Amniotic epithelial cell (primary cell): ENCODE data around the gene UBE2J2.

ENCODE experiments used
- DNase-seq: peaks from one replicate; pipeline ENCODE4 v3.0.0-alpha.2; 2010; ENCODE audit warnings: low read depth

Gene UBE2J2

DNA sequence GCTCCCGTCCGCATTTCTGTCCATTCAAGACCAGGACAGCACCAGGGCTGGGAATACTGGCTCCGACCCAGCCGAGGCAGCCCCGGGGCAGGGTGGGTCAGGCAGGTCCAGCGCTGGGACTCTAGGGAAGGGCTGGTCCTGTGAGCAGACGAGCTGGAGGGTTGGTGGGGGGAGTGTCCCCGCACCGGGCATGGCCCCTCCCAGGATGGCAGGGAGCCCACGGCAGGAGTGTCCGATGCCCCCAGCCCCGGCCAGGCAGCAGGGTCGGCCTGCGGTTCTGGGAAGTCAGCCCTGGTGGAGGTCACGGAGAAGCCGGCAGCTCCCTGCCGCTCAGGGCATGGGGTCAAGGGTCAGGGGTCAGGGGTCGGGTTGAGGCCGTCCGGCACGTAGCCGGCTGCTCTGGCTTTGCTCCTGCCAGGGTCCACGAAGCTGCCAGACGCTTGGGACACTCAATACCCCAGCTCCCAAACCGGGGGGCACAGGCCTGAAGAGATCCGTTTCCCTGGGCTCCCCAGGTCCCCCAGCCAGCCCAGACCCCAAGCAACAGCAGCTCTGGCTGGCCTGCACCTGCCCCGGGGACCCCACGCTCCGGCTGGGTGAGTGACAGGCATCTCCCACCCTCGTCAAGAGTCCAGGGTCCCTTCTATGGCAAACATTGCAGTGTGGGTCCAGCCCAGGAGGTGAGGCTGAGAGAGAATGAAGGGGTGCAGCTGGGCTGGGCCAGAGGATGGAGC lies 33.9 kb downstream of the UBE2J2 start:
- no peak for DNase-seq

DNA sequence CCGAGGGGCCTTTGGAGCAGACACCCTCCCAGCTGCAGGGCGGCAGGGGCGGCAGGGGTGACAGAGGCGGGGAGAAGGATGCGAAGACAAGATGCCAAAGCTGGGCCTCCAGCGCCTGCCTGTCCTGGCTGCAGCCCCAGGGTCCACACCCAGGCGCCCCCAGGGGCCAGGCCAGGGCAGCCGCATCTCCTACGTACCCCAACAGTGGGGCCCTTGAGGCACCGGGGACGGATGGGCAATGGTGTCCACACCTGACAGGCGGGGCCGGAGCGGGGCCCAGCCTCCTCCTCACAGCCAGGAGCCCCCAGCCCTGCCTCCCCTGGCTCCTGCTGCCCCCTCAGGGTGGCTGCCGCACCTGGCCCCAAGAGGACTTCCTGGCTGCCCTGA lies 34.4 kb downstream of the UBE2J2 start:
- no peak for DNase-seq

DNA sequence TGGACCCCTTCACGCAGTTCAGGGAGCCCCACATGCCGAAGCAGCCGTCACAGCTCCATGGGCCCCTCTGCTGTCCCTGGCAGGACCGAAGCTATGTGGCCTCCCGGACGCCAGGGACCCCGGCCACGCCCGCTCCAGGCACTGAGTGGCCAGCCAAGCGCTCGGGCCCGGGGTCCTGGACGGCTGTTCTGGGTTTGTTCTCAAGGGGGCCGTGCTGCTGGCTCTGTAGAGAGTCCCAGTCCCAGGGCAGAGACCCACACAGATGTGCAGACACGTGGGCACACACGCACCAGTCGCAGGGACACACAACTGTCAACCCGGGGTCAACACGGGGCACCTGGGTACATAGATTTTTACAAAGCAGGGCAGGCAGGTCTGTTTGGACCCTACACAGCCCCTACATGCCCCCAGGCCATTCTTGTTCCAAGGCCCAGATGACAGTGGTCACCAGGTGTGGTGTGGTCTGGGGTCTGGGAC lies 34.9 kb downstream of the UBE2J2 start:
- no peak for DNase-seq

DNA sequence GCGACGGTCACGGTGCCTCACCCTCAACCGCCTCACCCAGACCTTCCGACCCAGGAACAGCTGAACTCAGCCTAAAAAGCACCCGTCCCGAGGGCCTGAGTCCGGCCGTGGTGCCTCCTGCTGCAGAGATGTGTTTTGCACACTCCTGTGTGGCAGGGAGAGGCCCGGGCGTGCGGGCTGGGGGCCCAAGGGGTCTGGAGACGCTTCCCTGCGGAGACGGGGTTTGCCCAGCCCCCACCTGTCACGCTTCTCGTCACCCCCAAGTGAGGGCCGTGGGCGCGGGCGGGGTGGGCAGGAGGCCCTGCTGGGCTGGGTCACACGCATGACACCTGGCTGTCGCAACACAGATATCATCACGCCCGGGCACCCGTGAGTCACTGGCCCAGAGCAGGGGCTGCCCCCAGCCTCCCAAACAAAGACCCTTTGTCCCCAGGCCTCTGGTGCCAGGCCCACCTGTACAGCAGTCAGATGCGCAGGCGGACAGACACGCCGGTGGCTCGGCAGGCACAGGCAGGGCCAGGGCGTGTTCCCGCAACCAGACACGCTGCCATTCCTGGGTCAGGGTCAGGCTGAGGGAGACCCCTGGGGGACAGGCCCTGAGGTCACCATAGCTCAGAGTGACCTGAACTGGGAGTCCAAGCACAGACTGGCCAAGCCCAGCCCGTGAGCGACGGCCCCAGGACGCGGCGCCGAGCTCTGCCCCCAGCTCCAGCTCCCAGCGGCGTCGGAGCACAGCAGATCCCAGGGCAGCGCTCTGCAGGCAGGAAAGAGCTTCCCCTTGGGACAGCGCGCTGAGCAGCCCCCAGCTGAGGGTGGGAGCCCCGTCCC lies 35.6 kb downstream of the UBE2J2 start:
- DNase-seq: no peak

DNA sequence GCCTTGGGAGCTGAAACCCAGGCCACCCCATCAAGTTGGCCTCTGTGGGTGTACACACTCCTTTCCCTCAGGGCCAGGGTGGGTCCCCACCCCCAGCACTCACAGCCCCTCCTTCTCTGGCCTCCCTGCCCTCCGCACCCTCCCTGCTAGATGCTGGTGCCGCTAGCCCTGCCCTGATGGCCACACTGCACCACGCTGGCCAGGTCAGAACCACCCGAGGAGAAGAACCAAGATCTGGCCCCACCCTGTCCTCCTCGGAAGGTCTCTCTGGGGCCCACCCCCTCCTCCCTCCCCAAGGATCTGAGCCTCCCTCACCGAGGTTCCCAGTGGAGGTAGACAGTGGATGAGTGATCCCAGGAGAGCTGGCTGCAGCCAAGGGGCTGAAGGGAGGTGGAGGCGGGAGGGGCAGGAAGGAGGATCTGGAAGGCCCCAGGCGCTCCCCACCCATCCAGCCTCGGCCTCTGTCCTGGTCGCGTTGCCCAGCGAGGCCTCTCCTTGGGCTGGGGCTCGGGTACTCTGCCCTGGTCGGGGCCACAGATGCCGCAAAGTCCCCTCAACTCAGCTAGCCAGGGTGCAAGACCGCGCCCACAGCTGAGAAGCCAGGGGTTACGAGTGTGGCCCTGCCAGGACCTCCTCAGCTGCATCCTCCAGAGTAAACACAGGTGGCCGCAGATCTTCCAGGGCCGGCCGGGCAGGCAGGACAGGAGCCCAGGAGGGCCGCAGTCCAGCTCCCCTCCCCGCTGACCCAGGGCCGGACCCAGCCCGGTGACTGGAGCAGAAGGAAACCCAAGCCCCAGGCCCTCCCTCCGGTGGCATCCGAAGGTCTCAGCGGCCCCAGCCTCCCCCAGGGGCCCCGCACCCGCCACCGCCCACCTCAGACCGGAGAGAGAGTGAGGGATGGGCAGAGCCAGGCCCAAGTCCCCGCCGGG lies 36.4 kb downstream of the UBE2J2 start:
- no peak for DNase-seq

DNA sequence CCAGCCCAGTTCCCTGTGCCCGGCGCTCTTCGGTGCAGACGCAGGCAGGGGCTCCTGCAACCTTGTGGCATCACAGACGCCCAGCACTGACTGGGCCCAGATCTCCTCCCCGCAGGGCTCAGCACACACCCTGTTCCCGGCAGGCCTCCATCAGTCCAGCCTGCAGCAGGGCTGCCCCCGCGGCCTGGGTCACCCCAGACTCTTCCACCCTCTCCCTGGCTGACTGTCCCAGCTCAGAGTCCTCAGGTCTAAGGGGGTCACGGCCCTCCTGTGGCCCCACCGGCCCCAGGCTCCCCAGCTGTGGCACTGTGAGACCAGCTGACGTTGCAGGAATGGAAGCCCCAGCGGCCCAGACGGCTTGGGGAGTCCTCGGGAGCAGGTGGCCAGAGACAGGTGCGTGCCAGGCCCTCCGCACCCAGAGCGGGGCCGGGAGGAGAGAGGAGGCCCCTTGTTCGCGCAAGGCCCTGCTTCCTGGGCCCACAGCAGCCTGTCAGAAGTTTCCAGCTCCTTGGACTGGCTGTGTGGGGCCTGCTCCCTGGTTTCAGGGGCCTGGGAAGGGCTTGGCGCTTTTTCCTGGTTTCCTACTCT lies 37.4 kb downstream of the UBE2J2 start:
- no peak for DNase-seq

DNA sequence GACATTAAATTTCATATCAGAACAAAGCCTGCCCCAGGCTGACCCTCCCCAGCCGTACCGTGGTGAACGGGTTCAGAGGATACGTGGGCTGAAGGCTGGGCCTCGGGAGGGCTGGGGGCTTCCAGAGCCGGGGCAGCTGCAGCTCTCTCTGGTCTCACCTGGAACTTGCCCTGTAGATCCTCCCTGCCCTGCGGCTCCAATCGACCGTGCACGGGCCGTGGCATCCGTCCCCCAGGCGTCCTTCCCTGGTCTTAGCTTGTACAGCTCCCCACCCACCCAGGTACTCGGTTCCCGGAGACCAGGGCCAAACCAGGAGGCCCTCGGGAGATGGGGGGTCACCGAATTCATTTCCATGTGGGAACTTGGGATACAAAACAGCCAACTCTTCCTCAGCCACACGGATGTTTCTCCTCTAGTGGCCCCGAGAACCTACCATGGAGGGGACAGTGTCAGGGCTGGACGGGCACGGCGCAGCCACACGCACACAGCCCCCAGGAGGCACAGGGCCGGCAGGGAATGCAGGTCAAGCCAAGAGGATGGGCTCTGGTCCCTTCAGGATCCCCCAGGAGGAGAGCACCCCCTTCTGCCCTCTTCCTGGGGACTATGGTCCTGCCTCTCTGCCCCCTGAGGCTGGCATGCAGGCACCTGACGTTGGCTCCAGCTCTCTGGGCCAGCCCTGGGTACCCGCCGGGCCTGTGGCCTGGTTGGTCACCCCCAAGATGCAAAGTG lies 38.5 kb downstream of the UBE2J2 start:
- DNase-seq: no peak

DNA sequence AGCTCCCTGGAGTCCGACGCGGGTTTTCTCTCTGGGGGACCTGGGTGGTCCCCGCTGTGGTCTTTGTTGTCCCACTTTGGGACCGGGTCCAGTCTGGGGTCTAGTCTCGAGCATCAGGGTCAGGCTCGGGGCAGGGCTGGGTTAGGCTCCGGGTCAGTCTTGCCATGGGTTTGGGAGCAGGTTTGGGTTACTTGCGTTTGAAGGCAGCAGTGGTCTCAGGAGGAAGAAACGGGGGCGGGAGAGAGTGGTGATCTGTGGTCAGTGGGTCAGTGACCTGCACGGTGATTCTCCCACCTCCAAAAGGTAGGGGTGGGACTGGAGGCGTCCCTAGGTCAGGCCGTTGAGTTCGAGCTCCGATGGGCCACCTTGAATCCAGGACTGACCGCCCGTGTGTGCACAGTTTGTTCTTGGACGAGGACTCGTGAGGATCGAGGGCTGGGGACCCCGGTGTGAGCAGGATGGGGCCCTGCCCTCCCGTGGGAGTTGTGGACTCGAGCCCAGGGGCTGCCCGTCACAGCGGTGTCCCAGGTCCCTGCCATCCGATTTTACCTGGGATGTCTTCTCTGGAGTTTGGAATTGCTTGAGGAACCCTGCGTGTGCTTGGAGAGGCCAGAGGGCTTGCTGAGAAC lies 39.4 kb downstream of the UBE2J2 start:
- no peak for DNase-seq

DNA sequence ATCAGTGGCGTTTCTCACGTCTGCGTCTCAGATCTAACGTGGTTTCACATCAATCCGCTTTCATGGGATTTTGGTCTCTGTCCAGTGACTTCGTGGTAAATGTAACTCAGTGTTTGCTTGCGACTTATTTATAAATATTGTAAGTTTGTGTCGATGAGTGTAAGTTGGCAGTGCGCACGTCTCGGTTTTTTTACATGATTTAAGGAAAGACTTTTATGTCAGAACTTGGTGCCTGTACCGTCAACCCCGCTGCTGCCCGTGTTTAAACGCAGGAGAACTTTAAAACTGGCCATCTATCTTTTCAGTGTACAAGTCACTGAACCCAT lies 40.1 kb downstream of the UBE2J2 start:
- no peak for DNase-seq

DNA sequence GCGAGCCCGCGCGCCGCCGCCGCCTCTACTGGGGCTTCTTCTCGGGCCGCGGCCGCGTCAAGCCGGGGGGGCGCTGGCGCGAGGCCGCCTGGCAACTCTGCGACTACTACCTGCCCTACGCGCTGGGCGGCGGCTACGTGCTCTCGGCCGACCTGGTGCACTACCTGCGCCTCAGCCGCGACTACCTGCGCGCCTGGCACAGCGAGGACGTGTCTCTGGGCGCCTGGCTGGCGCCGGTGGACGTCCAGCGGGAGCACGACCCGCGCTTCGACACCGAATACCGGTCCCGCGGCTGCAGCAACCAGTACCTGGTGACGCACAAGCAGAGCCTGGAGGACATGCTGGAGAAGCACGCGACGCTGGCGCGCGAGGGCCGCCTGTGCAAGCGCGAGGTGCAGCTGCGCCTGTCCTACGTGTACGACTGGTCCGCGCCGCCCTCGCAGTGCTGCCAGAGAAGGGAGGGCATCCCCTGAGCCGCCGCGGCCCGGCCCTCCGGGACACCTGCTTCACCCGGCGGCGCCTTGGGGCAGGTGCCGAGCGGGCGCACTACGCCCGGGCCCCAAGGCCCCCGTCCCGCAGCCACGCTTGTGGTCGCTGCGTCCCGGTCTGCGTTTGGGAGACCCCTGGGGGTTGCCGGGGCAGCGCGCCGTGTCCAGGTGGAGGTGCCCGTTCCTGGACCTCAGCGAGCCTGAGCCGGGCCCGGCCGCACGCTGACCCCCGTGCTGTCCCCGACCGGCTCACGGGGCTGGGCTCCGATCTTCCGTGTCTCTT lies 40.7 kb downstream of the UBE2J2 start:
- DNase-seq: no peak

DNA sequence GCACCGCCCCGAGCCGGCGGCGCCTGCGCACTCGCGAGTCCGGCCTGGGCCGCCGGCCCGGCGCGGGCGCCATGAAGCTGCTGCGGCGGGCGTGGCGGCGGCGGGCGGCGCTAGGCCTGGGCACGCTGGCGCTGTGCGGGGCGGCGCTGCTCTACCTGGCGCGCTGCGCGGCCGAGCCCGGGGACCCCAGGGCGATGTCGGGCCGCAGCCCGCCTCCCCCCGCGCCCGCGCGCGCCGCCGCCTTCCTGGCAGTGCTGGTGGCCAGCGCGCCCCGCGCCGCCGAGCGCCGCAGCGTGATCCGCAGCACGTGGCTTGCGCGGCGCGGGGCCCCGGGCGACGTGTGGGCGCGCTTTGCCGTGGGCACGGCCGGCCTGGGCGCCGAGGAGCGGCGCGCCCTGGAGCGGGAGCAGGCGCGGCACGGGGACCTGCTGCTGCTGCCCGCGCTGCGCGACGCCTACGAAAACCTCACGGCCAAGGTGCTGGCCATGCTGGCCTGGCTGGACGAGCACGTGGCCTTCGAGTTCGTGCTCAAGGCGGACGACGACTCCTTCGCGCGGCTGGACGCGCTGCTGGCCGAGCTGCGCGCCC lies 41.4 kb downstream of the UBE2J2 start, which contains the start of gene B3GALT6:
Gene B3GALT6 (plus strand): TSS at position 30 of the 588 bp plus-strand sequence. CDS start 42 bp downstream, at position 72.
- no peak for DNase-seq

DNA sequence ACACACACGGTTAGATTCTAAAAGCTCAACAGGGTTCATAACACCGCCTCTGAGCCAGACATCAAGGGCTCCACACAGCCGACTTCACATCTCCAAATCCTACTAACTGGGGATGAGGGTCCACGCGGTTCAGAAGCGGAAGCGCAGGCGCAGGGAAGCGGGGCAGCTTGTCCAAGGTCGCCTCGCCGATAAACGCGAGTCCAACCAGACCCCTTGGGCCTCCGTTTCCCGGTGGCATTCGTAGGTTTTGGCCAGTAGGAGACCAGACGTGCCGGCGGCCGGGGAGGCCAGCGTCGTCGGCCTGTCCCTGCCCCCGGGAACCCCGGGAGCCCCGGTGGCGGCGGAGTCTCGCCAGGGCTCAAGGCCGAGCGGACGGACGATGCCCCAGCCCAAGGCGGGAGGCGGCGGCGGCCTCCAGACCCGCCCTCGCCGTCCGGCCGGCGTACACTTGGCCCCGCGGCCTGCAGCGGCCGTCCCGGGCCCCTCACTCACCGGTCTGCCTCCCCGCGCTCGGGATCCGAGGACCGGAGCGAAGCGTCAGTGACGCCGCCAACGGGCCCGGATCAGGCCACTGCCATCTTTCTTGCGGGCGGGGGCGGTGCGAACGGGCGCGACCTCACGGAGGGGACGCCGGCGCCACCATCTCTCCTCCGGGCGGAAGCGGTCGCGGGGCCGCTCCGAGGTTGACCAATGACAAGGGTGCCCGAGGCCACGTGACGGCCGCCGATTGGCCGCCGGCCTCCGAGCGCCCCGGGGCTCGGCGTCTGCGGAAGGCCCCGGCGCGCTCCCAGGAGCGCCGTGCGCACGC lies 42.0 kb downstream of the UBE2J2 start, which contains the start of gene SDF4:
Gene SDF4 (minus strand): TSS at position 602 of the 808 bp plus-strand sequence. CDS start 3,229 bp downstream, outside the sequence.
- DNase-seq: peak; percentile 94

DNA sequence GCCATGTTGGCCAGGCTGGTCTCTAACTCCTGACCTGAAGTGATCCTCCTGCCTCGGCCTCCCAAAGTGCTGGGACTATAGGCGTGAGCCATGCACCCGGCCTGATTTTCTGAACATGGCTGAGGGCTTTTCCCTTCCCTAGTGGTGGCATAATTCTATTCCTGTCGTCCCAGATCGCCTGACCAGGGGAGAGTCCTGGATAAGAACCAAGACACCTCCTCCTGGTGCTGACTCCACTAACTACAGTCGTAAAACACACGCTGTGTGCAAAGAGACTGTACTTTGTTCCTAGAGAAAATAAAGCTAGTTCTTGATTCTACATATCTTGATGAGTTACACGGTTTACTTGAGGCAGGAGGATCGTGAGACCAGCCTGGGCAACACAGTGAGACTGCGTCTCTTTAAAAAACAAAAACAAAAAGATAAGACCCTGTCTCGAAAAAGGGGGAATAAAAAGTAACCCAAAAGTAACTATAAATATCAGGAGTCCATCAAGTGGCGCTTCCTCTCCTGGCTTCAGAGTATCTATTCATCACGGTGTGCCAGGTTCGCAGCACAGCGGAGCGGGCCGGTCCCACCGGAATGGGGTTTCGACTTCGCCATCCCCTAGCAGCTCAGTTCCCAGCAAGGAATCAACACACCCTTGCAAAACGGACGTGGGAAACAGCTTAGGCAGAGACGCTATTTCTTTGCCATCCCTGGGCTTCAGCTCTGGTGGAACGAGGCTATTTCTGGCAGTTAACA lies 42.8 kb downstream of the UBE2J2 start:
- DNase-seq: peak; percentile 66

DNA sequence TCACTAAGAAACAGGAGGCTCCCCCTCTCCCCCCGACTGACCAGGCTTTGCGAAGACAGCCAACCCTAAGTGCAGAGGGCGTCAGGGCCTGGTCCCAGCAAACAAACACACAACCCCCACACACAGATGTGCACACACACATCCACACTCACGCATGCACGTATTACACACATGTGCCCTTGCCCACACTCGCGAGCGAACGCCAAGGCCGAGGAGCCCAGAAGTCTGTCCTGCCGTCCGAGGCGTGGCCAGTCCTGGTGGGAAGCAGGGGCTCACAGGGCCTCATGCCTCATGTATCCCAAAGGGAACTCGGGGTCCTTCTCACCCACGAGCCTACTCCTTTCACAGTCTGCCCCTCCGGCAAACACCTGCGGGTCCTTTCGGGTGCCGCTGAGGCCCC lies 43.9 kb downstream of the UBE2J2 start:
- no peak for DNase-seq

DNA sequence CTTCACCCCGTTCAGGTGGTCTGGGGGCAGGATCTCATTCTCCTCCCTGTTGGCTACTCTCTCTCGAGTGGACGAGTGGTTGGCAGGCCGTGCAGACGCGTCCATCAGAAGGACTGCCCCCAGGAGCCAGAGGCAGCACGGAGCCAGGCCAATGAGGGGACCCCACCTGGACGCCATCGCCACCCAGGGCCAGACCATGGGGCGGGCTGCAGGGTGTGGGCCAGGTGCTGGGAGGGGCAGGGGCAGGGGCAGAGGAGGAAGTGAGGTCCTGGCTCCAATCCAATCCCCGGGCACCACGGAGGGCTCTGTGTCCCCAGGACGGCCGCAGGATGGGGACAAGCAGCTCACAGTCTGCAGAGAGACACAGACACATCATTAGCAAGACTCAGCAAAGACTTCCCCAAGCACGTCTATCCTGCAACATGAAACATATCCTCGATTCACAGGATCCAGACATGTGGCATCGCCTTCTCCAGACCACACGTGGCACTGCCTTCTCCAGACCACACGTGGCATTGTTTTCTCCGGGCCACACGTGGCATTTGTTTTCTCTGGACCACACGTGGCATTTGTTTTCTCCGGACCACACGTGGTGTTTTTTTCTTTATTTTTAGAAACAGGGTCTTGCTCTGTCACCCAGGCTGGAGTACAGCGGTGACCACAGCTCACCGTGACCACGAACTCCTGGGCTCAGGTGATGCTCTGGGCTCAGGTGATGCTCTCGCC lies 44.9 kb downstream of the UBE2J2 start:
- no peak for DNase-seq

DNA sequence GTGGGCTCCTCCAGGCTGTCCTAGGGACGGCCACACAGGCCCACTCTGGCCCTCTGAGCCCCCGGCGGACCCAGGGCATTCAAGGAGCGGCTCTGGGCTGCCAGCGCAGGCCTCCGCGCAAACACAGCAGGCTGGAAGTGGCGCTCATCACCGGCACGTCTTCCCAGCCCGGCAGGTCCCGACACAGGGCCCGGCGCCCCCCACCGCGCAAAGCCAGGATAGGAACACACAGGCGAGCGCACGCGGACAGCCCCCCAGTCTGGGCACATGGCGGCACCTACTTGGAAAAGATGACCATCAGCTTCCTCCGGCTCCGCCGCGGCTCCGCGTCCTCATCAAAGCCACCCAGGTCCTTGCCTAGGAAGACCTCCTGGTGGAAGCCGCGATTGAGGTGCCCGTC lies 45.5 kb downstream of the UBE2J2 start:
- no peak for DNase-seq

DNA sequence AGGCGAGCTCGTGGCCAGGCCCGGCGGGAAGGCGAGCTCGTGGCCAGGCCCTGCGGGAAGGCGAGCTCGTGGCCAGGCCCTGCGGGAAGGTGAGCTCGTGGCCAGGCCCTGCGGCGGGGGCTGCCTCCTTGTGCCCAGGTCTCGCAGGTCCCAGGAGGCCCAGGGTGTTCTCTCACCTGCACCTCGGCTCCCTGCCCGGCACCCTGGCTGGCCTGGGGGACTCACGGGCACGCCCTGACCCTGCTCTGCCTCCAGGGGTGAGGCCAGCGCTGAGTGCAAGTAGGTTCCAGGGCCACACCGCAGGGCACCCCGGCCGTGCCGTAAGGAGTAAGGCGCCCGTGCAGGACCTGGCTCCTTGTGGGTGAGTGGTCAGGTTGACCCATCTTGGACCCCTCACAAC lies 46.3 kb downstream of the UBE2J2 start:
- no peak for DNase-seq
